Renal pelvis (tissue), 12 donors: ENCODE results near the gene PIM2. TPM values are rescaled to one million over a fixed set of nuclear protein-coding genes. Genes with fewer than 3 reads are reported as not detected.

Source experiments
- DNase-seq: peaks from one replicate; pipeline ENCODE4 v3.0.0-alpha.2; 2013
- long read RNA-seq, 16 experiments: transcript quantifications; one replicate each; lab custom pipeline, GENCODE V29; 2026
- polyA plus RNA-seq, 3 donors: library from polyadenylated mRNA; unstranded; fragments of 120-200 nt; gene quantifications; one replicate each; pipeline ENCODE4 v1.2.1, GENCODE V29; 2013; ENCODE audit not compliant: insufficient read length in 3 of 3

The PIM2 gene
- polyA plus RNA-seq: 1 to 10 TPM; 6.5 to 7.9 (median 6.9) TPM
- long read RNA-seq, donor 1, partial matches to known transcripts: 0 of 4 reads
- long read RNA-seq, donor 1, other reads (novel, unspliced or antisense): 0 of 4 reads
- long read RNA-seq, donor 2, partial matches to known transcripts: 0 of 2 reads
- long read RNA-seq, donor 2, other reads (novel, unspliced or antisense): 0 of 2 reads
- long read RNA-seq, donor 3, partial matches to known transcripts: 0 of 3 reads
- long read RNA-seq, donor 3, other reads (novel, unspliced or antisense): 0 of 3 reads
- long read RNA-seq, donor 4, partial matches to known transcripts: 0 of 4 reads
- long read RNA-seq, donor 4, other reads (novel, unspliced or antisense): 0 of 4 reads
- long read RNA-seq, donor 5, partial matches to known transcripts: 0 of 1 reads
- long read RNA-seq, donor 5, other reads (novel, unspliced or antisense): 0 of 1 reads
- long read RNA-seq, donor 6: 0 reads
- long read RNA-seq, donor 7, partial matches to known transcripts: 0 of 2 reads
- long read RNA-seq, donor 7, other reads (novel, unspliced or antisense): 0 of 2 reads
- long read RNA-seq, donor 8, partial matches to known transcripts: 0 of 3 reads
- long read RNA-seq, donor 8, other reads (novel, unspliced or antisense): 0 of 3 reads
- long read RNA-seq, donor 9: 0 reads
- long read RNA-seq, donor 10, partial matches to known transcripts: 0 of 3 reads
- long read RNA-seq, donor 10, other reads (novel, unspliced or antisense): 0 of 3 reads
- long read RNA-seq, donor 11, partial matches to known transcripts: 0 of 2 reads
- long read RNA-seq, donor 11, other reads (novel, unspliced or antisense): 0 of 2 reads
- long read RNA-seq, donor 12, partial matches to known transcripts: 0 of 4 reads
- long read RNA-seq, donor 12, other reads (novel, unspliced or antisense): 0 of 4 reads
- long read RNA-seq, donor 13, partial matches to known transcripts: 0 of 3 reads
- long read RNA-seq, donor 13, other reads (novel, unspliced or antisense): 0 of 3 reads
- long read RNA-seq, donor 14, partial matches to known transcripts: 0 of 5 reads
- long read RNA-seq, donor 14, other reads (novel, unspliced or antisense): 0 of 5 reads
- long read RNA-seq, donor 15, partial matches to known transcripts: 0 of 3 reads
- long read RNA-seq, donor 15, other reads (novel, unspliced or antisense): 0 of 3 reads
- long read RNA-seq, donor 16, partial matches to known transcripts: 0 of 2 reads
- long read RNA-seq, donor 16, other reads (novel, unspliced or antisense): 0 of 2 reads

- DNase-seq: peak; percentile 87
Measured at GRCh38 chrX:48918643-48919340, at the start of gene PIM2. Gene PIM2 (minus strand): TSS chrX:48919024. CDS start chrX:48918834, 190 bp downstream.

GRCh38 chrX:48968377-48968776 lies 49.6 kb upstream of the PIM2 start:
- no peak for DNase-seq

- DNase-seq: no peak
Measured at GRCh38 chrX:48966796-48967579, 48.2 kb upstream of the PIM2 start.

- DNase-seq: no peak
Measured at GRCh38 chrX:48965959-48966358, 47.1 kb upstream of the PIM2 start.

- no peak for DNase-seq
Measured at GRCh38 chrX:48961585-48962091, 42.8 kb upstream of the PIM2 start.

- no peak for DNase-seq
Measured at GRCh38 chrX:48960291-48960690, 41.5 kb upstream of the PIM2 start.

- DNase-seq: no peak
Measured at GRCh38 chrX:48958635-48959094, 39.8 kb upstream of the PIM2 start.

- peak; percentile 95 for DNase-seq
Measured at GRCh38 chrX:48957827-48958634, 39.2 kb upstream of the PIM2 start.

GRCh38 chrX:48957477-48957826 lies 38.6 kb upstream of the PIM2 start, which contains the start of gene OTUD5:
Gene OTUD5 (minus strand): TSS chrX:48957607. CDS start chrX:48957570, 37 bp downstream.
- no peak for DNase-seq

- DNase-seq: no peak
Measured at GRCh38 chrX:48956728-48957414, 38.0 kb upstream of the PIM2 start.

GRCh38 chrX:48948589-48948988 lies 29.8 kb upstream of the PIM2 start:
- no peak for DNase-seq

GRCh38 chrX:48945517-48946348 lies 26.9 kb upstream of the PIM2 start:
- DNase-seq: no peak

- no peak for DNase-seq
Measured at GRCh38 chrX:48942895-48943294, 24.1 kb upstream of the PIM2 start.

GRCh38 chrX:48940404-48940955 lies 21.7 kb upstream of the PIM2 start:
- DNase-seq: no peak

GRCh38 chrX:48939524-48940228 lies 20.9 kb upstream of the PIM2 start:
- DNase-seq: no peak

- DNase-seq: no peak
Measured at GRCh38 chrX:48938721-48939425, 20.0 kb upstream of the PIM2 start.
